IMR-90 (cell line): ENCODE measurements around the gene ARRDC3. TPM values are rescaled to one million over a fixed set of nuclear protein-coding genes. Genes with fewer than 3 reads are reported as not detected.

Experiments used
- ATAC-seq: fragments of 200-7000 bp; cut with Tn5 transposase; 2 replicates; pipeline ENCODE4 v1.9.1; 2020; ENCODE audit warnings: low read depth, mild to moderate bottlenecking, moderate library complexity
- BruUV-seq: library from RNA; stranded (reverse); fragments of 400-500 nt; replicated peaks from 2 replicates; lab custom pipeline; 2021; lab: Mats Ljungman, UMichigan
- CTCF ChIA-PET: fragments of 300-600 bp; formaldehyde crosslinking; extraction: SDS; loops from one replicate; lab custom pipeline; 2021; ENCODE audit warnings: antibody characterized with exemption; lab: Yijun Ruan, JAX
- POLR2A ChIA-PET: fragments of 300-600 bp; sonication (Branson Sonifier 250); formaldehyde crosslinking; loops from one replicate; lab custom pipeline; 2022; ENCODE audit warnings: antibody characterized with exemption; ENCODE audit not compliant: unreplicated experiment; lab: Charles Lee
- DNase-seq: peaks from one replicate; pipeline ENCODE4 v3.0.0; 2013
- H2AFZ ChIP-seq: replicated peaks from 2 replicates; pipeline ENCODE3; 2013; ENCODE audit warnings: low read length, mild to moderate bottlenecking; ENCODE audit not compliant: poor library complexity
- H2AK5ac ChIP-seq: 2 replicates; pipeline ENCODE4 v1.6.1; 2013; ENCODE audit warnings: low read depth, low read length, inconsistent platforms
- H2AK9ac ChIP-seq: replicated peaks from 2 replicates; pipeline ENCODE3; 2013; ENCODE audit warnings: mild to moderate bottlenecking, low read depth, low read length, moderate library complexity; ENCODE audit not compliant: poor library complexity
- H2BK120ac ChIP-seq: 2 replicates; pipeline ENCODE4 v1.6.1; 2013; ENCODE audit warnings: low read depth, low read length, inconsistent platforms
- H2BK15ac ChIP-seq: 3 replicates; pipeline ENCODE4 v1.6.1; 2013; ENCODE audit warnings: low read depth, low read length, inconsistent platforms
- H2BK20ac ChIP-seq: 2 replicates; pipeline ENCODE4 v1.6.1; 2013; ENCODE audit warnings: low read depth, mild to moderate bottlenecking, inconsistent platforms, low read length, moderate library complexity
- H2BK5ac ChIP-seq: 2 replicates; pipeline ENCODE4 v1.6.1; 2013; ENCODE audit warnings: mild to moderate bottlenecking, low read depth, low read length, inconsistent platforms; ENCODE audit not compliant: poor library complexity, severe bottlenecking
- H3K14ac ChIP-seq: replicated peaks from 2 replicates; pipeline ENCODE4 v1.6.1; 2013; ENCODE audit warnings: low read depth, low read length, inconsistent platforms
- H3K18ac ChIP-seq: 2 replicates; pipeline ENCODE4 v1.6.1; 2013; ENCODE audit warnings: low read depth, low read length, control low read depth
- H3K23ac ChIP-seq: 2 replicates; pipeline ENCODE4 v1.6.1; 2013; ENCODE audit warnings: low read depth, low read length, inconsistent platforms
- H3K27ac ChIP-seq: 2 replicates; pipeline ENCODE4 v1.5.1; 2013; ENCODE audit warnings: mild to moderate bottlenecking, control low read depth, low read length; ENCODE audit not compliant: insufficient read depth
- H3K27me3 ChIP-seq: 2 replicates; pipeline ENCODE4 v1.6.1; 2013; ENCODE audit warnings: low read length; ENCODE audit not compliant: control insufficient read depth, insufficient read depth
- H3K36me3 ChIP-seq: 2 replicates; pipeline ENCODE4 v1.6.1; 2013; ENCODE audit warnings: low read length, mixed read lengths; ENCODE audit not compliant: control insufficient read depth, insufficient read depth
- H3K4ac ChIP-seq: 2 replicates; pipeline ENCODE4 v1.6.1; 2013; ENCODE audit warnings: low read depth, low read length, inconsistent platforms
- H3K4me1 ChIP-seq: 2 replicates; pipeline ENCODE4 v1.6.1; 2013; ENCODE audit warnings: low read length, mixed read lengths; ENCODE audit not compliant: control insufficient read depth, insufficient read depth
- H3K4me2 ChIP-seq: 2 replicates; pipeline ENCODE4 v1.6.1; 2013; ENCODE audit warnings: low read depth, mild to moderate bottlenecking, control low read depth, low read length, moderate library complexity
- H3K4me3 ChIP-seq: 2 replicates; pipeline ENCODE4 v1.5.1; 2013; ENCODE audit warnings: low read depth, mild to moderate bottlenecking, control low read depth, low read length, moderate library complexity; ENCODE audit not compliant: insufficient read depth
- H3K56ac ChIP-seq: 2 replicates; pipeline ENCODE4 v1.6.1; 2013; ENCODE audit warnings: low read length, inconsistent platforms; ENCODE audit not compliant: insufficient read depth; ENCODE audit errors: extremely low read depth
- H3K79me1 ChIP-seq, 2 experiments: 2 replicates each; pipeline ENCODE4 v1.6.1; 2013; ENCODE audit warnings: low read length in 2 of 2, inconsistent platforms in 1 of 2, low read depth in 1 of 2
- H3K9ac ChIP-seq: 2 replicates; pipeline ENCODE4 v1.6.1; 2013; ENCODE audit warnings: low read depth, low read length, control low read depth
- H3K9me1 ChIP-seq: 2 replicates; pipeline ENCODE4 v1.6.1; 2013; ENCODE audit warnings: low read length, inconsistent platforms; ENCODE audit not compliant: insufficient read depth
- H3K9me3 ChIP-seq: 2 replicates; pipeline ENCODE4 v1.6.1; 2013; ENCODE audit warnings: low read length; ENCODE audit not compliant: control insufficient read depth, insufficient read depth
- H4K20me1 ChIP-seq: 2 replicates; pipeline ENCODE4 v1.6.1; 2013; ENCODE audit warnings: low read length, inconsistent platforms; ENCODE audit not compliant: insufficient read depth
- H4K5ac ChIP-seq: 2 replicates; pipeline ENCODE4 v1.6.1; 2013; ENCODE audit warnings: mild to moderate bottlenecking, low read depth, low read length, control low read depth
- H4K8ac ChIP-seq, 2 experiments: 2 replicates each; pipeline ENCODE4 v1.6.1; 2013; ENCODE audit warnings: low read depth in 2 of 2, low read length in 2 of 2, control low read depth in 1 of 2, inconsistent platforms in 1 of 2
- H4K91ac ChIP-seq: 2 replicates; pipeline ENCODE4 v1.6.1; 2013; ENCODE audit warnings: low read depth, low read length, inconsistent platforms; ENCODE audit not compliant: insufficient read depth
- CEBPB ChIP-seq: IDR thresholded peaks from 2 replicates; pipeline ENCODE4 v1.6.1; 2012; ENCODE audit warnings: low read depth, low read length, improper control_type of control experiment
- CHD1 ChIP-seq: IDR thresholded peaks from 2 replicates; pipeline ENCODE4 v1.6.1; 2012; ENCODE audit warnings: low read depth, low read length, improper control_type of control experiment
- WGBS, 2 experiments: methylation state at CpG; one replicate each; pipeline versions ENCODE4 v1.1.5 to v1.1.7; 2013; ENCODE audit warnings: missing lambda C conversion rate in 2 of 2; ENCODE audit not compliant: insufficient read length in 1 of 2; ENCODE audit errors: extremely low coverage in 2 of 2; 5-methylcytosine and 5-hydroxymethylcytosine counted together
- dilution Hi-C: fragments of 300-500 bp; cut with HindIII; formaldehyde crosslinking; loops from one replicate; pipeline ENCODE4 v1.14.3; 2018; ENCODE audit warnings: low sequenced_read_pairs; ENCODE audit not compliant: unreplicated experiment
- in situ Hi-C: fragments of 300-500 bp; cut with MboI; formaldehyde crosslinking; loops from 3 replicates; pipeline ENCODE4 v1.14.3; 2019; ENCODE audit warnings: low sequenced_read_pairs, inconsistent platforms, mixed read lengths
- intact Hi-C: fragments of 100-400 bp; cut with micrococcal nuclease; formaldehyde crosslinking; loops from 2 replicates; pipeline ENCODE4 v1.10.0; 2022
- polyA plus RNA-seq, 3 experiments: library from polyadenylated mRNA; depleted of rRNA; stranded (reverse); fragments of >200 nt; gene quantifications; 2 replicates each; pipeline ENCODE4 v1.2.3, GENCODE V29; 2012; ENCODE audit warnings: low replicate concordance in 1 of 3
- total RNA-seq: library from RNA; depleted of rRNA; stranded (reverse); fragments of >200 nt; gene quantifications from 2 replicates; pipeline ENCODE4 v1.2.3, GENCODE V29; 2012

ARRDC3 gene
- total and polyA plus RNA-seq, 2 of the 4 experiments (the other 2 are of a cell fraction): 19.3 to 86.7 TPM

GRCh38 chr5:91382530-91383026 lies 539 bp downstream of the ARRDC3 start:
- Histone ChIP-seq H3K27ac (peak overlapping the region; percentile 53), H3K56ac (peak overlapping the region; percentile 97), H3K9ac (peak overlapping the region; percentile 81), H3K27me3 (no peaks in the 10 kb centered on the region), H3K9me3 (no peaks in the 10 kb centered on the region), H3K4ac (peak overlapping the region; percentile 72), H2BK5ac (peak overlapping the region; percentile 89), H4K91ac (peak overlapping the region; percentile 8), H3K23ac (peak overlapping the region; percentile 94), H2BK120ac (0 out of 2 replicates have a peak overlapping the region, but pooled peaks have one; percentile 0), H3K79me1 (peaks cover 0 to 4% of the 10 kb centered on the region in 2 experiments; a peak in 1 of 4 replicates), H3K4me3 (peak overlapping the region; percentile 71), H2AFZ (no peak overlapping the region), H4K8ac (peak overlapping the region in 1 of 2 experiments; percentile 65; a peak in 3 of 4 replicates), H4K20me1 (peaks cover 9% of the 10 kb centered on the region), H2AK5ac (no peak overlapping the region), H3K18ac (peak overlapping the region; percentile 53), H3K4me2 (peak overlapping the region; percentile 37; the same call in 1 of the 2 replicates), H2BK15ac (no peak overlapping the region), H3K4me1 (no peaks in the 10 kb centered on the region), H2AK9ac (no peak overlapping the region), H2BK20ac (no peak overlapping the region), H3K9me1 (no peaks in the 10 kb centered on the region), H4K5ac (peak overlapping the region; percentile 55), H3K14ac (peak overlapping the region; percentile 95), H3K36me3 (no peaks in the 10 kb centered on the region; the same call in 1 of the 2 replicates)
- ChIA-PET CTCF (interaction anchor here (1.0 to 3.6 kb wide), 3 partner anchors 274 to 451 kb away, joined by 4 to 20 read pairs (median 19); no protein-coding TSS in a partner anchor), POLR2A (interaction anchor here (1.0 to 1.8 kb wide), 6 partner anchors 51 to 460 kb away, joined by 3 to 18 read pairs (median 5); no protein-coding TSS in a partner anchor)
- intact Hi-C loops (loop anchor here (1.0 to 5.0 kb wide), 4 partner anchors 35 to 516 kb away; no protein-coding TSS in a partner anchor), in situ Hi-C loops (no loop called here), dilution Hi-C loops (no loop called here)
- no CpG with 5 or more reads among the region's 14 CpGs for WGBS, 2 experiments
- peak; percentile 33 for DNase-seq
- TF ChIP-seq CHD1 (peak; percentile 54; the same call in 1 of the 2 replicates), CEBPB (no peak)
- no peak for ATAC-seq
- BruUV-seq: TSS peak; percentile 88
